ENCODE results near the gene OAS3. TPM values are rescaled to one million over a fixed set of nuclear protein-coding genes. Genes with fewer than 3 reads are reported as not detected.

The OAS3 gene
- total RNA-seq, 1 donor = 17.7 TPM

GRCh38 chr12:112962561-112962960, 24.3 kb downstream of the OAS3 start:
- Histone ChIP-seq H3K4me1 (ENCODE audit: insufficient read depth, low read length) (no peaks in the 10 kb centered on the region), H3K4me3 (ENCODE audit: low read length) (no peak overlapping the region), H3K9me3 (ENCODE audit: low read depth, low read length) (no peaks in the 10 kb centered on the region), H3K27me3 (ENCODE audit: insufficient read depth, low read length) (no peaks in the 10 kb centered on the region)

GRCh38 chr12:112963227-112963861, 25.1 kb downstream of the OAS3 start:
- Histone ChIP-seq H3K27me3 (ENCODE audit: insufficient read depth, low read length) (no peaks in the 10 kb centered on the region), H3K4me1 (ENCODE audit: insufficient read depth, low read length) (no peaks in the 10 kb centered on the region), H3K4me3 (ENCODE audit: low read length) (no peak overlapping the region), H3K9me3 (ENCODE audit: low read depth, low read length) (no peaks in the 10 kb centered on the region)

- no peak overlapping the region for H3K4me3 ChIP-seq (ENCODE audit: low read length)
These were observed 25.9 kb downstream of the OAS3 start for GRCh38 chr12:112964067-112964670.

GRCh38 chr12:112964915-112965314, 26.6 kb downstream of the OAS3 start:
- H3K4me3 ChIP-seq (ENCODE audit: low read length) = no peak overlapping the region
- H3K27me3 ChIP-seq (ENCODE audit: insufficient read depth, low read length) = no peaks in the 10 kb centered on the region
- H3K4me1 ChIP-seq (ENCODE audit: insufficient read depth, low read length) = no peaks in the 10 kb centered on the region
- H3K9me3 ChIP-seq (ENCODE audit: low read depth, low read length) = no peaks in the 10 kb centered on the region

More at GRCh38 chr12:112964067-112964670, 25.9 kb downstream of the OAS3 start:
- Histone ChIP-seq H3K4me1 (ENCODE audit: insufficient read depth, low read length) (no peaks in the 10 kb centered on the region), H3K27me3 (ENCODE audit: insufficient read depth, low read length) (no peaks in the 10 kb centered on the region), H3K9me3 (ENCODE audit: low read depth, low read length) (no peaks in the 10 kb centered on the region)

DNA sequence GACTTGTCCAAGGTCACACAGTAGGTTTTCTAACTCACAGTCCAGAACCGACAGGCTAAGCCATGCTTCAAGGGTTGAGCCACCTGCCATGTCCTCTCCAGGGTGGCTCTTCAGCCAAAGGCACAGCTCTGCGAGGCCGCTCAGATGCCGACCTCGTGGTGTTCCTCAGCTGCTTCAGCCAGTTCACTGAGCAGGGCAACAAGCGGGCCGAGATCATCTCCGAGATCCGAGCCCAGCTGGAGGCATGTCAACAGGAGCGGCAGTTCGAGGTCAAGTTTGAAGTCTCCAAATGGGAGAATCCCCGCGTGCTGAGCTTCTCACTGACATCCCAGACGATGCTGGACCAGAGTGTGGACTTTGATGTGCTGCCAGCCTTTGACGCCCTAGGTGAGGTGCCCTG, 27.4 kb downstream of the OAS3 start:
- no peak overlapping the region for H3K4me3 ChIP-seq (ENCODE audit: low read length)
- no peaks in the 10 kb centered on the region for H3K27me3 ChIP-seq (ENCODE audit: insufficient read depth, low read length)
- no peaks in the 10 kb centered on the region for H3K9me3 ChIP-seq (ENCODE audit: low read depth, low read length)
- no peaks in the 10 kb centered on the region for H3K4me1 ChIP-seq (ENCODE audit: insufficient read depth, low read length)

DNA sequence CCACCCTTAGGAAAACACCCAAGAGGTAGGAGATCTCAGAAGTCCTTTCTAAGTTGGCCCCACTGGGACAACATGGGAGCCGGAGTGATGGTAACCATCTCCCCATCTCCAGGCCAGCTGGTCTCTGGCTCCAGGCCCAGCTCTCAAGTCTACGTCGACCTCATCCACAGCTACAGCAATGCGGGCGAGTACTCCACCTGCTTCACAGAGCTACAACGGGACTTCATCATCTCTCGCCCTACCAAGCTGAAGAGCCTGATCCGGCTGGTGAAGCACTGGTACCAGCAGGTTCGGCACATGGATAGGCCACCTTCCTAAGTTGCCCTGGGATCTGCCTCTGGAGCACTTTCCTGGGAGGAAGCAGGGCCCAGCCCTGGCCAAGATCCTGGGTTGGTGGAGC, 29.0 kb downstream of the OAS3 start:
- Histone ChIP-seq H3K4me1 (ENCODE audit: insufficient read depth, low read length) (no peaks in the 10 kb centered on the region), H3K9me3 (ENCODE audit: low read depth, low read length) (no peaks in the 10 kb centered on the region), H3K4me3 (ENCODE audit: low read length) (no peak overlapping the region), H3K27me3 (ENCODE audit: insufficient read depth, low read length) (no peaks in the 10 kb centered on the region)

- Histone ChIP-seq H3K27me3 (ENCODE audit: insufficient read depth, low read length) (no peaks in the 10 kb centered on the region), H3K4me3 (ENCODE audit: low read length) (no peak overlapping the region), H3K9me3 (ENCODE audit: low read depth, low read length) (no peaks in the 10 kb centered on the region), H3K4me1 (ENCODE audit: insufficient read depth, low read length) (no peaks in the 10 kb centered on the region)
These were observed 29.6 kb downstream of the OAS3 start for GRCh38 chr12:112967858-112968257.

- Histone ChIP-seq H3K4me1 (ENCODE audit: insufficient read depth, low read length) (peaks cover 5% of the 10 kb centered on the region), H3K4me3 (ENCODE audit: low read length) (no peak overlapping the region), H3K27me3 (ENCODE audit: insufficient read depth, low read length) (no peaks in the 10 kb centered on the region), H3K9me3 (ENCODE audit: low read depth, low read length) (no peaks in the 10 kb centered on the region)
These were observed 31.5 kb downstream of the OAS3 start for GRCh38 chr12:112969547-112970306.

DNA sequence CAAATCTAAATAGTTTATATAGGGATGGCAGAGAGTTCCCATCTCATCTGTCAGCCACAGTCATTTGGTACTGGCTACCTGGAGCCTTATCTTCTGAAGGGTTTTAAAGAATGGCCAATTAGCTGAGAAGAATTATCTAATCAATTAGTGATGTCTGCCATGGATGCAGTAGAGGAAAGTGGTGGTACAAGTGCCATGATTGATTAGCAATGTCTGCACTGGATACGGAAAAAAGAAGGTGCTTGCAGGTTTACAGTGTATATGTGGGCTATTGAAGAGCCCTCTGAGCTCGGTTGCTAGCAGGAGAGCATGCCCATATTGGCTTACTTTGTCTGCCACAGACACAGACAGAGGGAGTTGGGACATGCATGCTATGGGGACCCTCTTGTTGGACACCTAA, 32.1 kb downstream of the OAS3 start:
- Histone ChIP-seq H3K27me3 (ENCODE audit: insufficient read depth, low read length) (no peaks in the 10 kb centered on the region), H3K4me3 (ENCODE audit: low read length) (no peak overlapping the region), H3K9me3 (ENCODE audit: low read depth, low read length) (no peaks in the 10 kb centered on the region)

DNA sequence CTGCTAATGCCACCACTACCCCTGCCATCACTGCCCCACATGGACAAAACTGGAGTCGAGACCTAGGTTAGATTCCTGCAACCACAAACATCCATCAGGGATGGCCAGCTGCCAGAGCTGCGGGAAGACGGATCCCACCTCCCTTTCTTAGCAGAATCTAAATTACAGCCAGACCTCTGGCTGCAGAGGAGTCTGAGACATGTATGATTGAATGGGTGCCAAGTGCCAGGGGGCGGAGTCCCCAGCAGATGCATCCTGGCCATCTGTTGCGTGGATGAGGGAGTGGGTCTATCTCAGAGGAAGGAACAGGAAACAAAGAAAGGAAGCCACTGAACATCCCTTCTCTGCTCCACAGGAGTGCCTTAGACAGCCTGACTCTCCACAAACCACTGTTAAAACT, 33.0 kb downstream of the OAS3 start:
- H3K27me3 ChIP-seq (ENCODE audit: insufficient read depth, low read length) = no peaks in the 10 kb centered on the region
- no peak overlapping the region for H3K4me3 ChIP-seq (ENCODE audit: low read length)

More for the DNA sequence above, 32.1 kb downstream of the OAS3 start:
- peaks cover 5% of the 10 kb centered on the region for H3K4me1 ChIP-seq (ENCODE audit: insufficient read depth, low read length)

DNA sequence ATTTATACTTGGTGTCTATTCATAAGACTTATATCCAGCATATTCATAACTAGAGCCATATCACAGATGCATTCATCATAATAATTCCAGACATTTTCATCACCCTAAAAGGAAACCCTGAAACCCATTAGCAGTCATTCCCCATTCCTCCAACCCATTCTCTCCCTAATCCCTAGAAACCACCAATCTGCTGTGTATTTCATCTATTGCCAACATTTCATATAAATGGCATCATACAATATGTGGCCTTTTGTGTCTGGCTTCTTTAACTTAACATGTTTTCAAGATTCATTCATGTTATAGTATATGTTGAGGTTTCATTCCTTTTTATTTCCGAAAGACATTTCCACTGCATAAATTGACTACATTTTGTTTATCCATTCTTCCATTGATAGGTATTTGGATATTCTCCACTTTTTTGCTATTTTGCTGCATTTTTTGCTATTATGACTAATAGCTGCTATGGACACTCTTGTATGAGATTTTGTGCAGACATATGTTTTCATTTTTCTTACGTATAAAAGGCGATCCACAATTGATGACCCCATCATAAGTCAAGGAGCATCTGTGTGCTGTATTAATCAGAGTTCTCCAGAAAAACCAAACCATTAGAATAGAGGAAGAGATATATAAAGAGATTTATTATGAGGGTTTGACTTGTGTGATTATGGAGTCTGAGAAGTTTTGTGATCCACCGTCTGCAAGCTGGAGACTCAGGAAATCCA, 34.9 kb downstream of the OAS3 start:
- H3K4me1 ChIP-seq (ENCODE audit: insufficient read depth, low read length) = peaks cover 18% of the 10 kb centered on the region
- H3K9me3 ChIP-seq (ENCODE audit: low read depth, low read length) = no peaks in the 10 kb centered on the region
- no peaks in the 10 kb centered on the region for H3K27me3 ChIP-seq (ENCODE audit: insufficient read depth, low read length)
- no peak overlapping the region for H3K4me3 ChIP-seq (ENCODE audit: low read length)

More for the DNA sequence above, 33.0 kb downstream of the OAS3 start:
- Histone ChIP-seq H3K4me1 (ENCODE audit: insufficient read depth, low read length) (peaks cover 5% of the 10 kb centered on the region), H3K9me3 (ENCODE audit: low read depth, low read length) (no peaks in the 10 kb centered on the region)

GRCh38 chr12:112973818-112974231, 35.6 kb downstream of the OAS3 start:
- Histone ChIP-seq H3K4me3 (ENCODE audit: low read length) (no peak overlapping the region), H3K27me3 (ENCODE audit: insufficient read depth, low read length) (no peaks in the 10 kb centered on the region), H3K4me1 (ENCODE audit: insufficient read depth, low read length) (peaks cover 18% of the 10 kb centered on the region), H3K9me3 (ENCODE audit: low read depth, low read length) (no peaks in the 10 kb centered on the region)

- no peaks in the 10 kb centered on the region for H3K27me3 ChIP-seq (ENCODE audit: insufficient read depth, low read length)
- H3K4me1 ChIP-seq (ENCODE audit: insufficient read depth, low read length) = peaks cover 29% of the 10 kb centered on the region
- H3K4me3 ChIP-seq (ENCODE audit: low read length) = no peak overlapping the region
- H3K9me3 ChIP-seq (ENCODE audit: low read depth, low read length) = no peaks in the 10 kb centered on the region
These were observed 36.6 kb downstream of the OAS3 start for GRCh38 chr12:112974904-112975303.

DNA sequence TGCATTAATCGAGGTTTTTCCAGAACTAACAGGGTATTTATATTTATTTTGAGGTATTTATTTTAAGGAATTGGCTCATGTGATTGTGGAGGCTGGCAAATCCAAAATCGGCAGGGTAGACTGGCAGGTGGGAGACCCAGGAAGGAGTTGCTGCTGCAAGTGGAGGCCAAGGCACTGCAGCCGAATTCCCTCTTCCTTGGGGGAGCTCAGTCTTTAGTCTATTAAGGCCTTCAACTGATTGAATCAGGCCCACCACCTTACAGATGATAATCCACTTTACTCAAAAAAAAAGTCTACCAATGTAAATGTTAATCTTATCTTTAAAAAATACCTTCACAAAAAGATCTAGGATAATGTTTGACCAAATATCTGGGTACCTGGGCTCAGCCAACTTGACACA, 38.9 kb downstream of the OAS3 start:
- peaks cover 2% of the 10 kb centered on the region for H3K9me3 ChIP-seq (ENCODE audit: low read depth, low read length)
- no peak overlapping the region for H3K4me3 ChIP-seq (ENCODE audit: low read length)
- peaks cover 42% of the 10 kb centered on the region for H3K4me1 ChIP-seq (ENCODE audit: insufficient read depth, low read length)
- H3K27me3 ChIP-seq (ENCODE audit: insufficient read depth, low read length) = no peaks in the 10 kb centered on the region

DNA sequence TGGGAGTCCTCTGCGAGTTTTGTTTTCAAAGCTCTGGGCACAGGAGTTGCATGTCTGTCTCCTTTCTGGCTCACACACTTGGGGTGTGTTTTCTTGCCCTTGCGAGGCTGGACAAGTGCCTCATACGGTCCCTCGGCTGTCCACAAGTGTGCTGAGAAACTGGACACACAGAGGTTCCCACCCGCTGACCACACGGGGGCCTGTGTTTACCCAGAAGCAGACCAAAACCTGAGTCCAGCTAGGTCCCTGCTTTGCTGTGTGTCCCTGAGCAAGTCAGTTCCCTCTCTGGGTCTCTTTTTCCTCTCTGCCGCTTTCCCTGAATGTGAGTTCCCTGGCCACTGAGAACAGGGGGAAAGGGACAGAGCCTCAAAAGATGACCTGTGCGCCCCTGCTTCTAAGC, 39.4 kb downstream of the OAS3 start:
- H3K4me1 ChIP-seq (ENCODE audit: insufficient read depth, low read length) = peaks cover 42% of the 10 kb centered on the region
- H3K9me3 ChIP-seq (ENCODE audit: low read depth, low read length) = peaks cover 7% of the 10 kb centered on the region
- H3K27me3 ChIP-seq (ENCODE audit: insufficient read depth, low read length) = no peaks in the 10 kb centered on the region
- peak overlapping the region; percentile 84 for H3K4me3 ChIP-seq (ENCODE audit: low read length)

Measured in mononuclear cell (primary cell).